ENCODE data around the gene ST3GAL3.
A peak's percentile ranks its signal among the peaks of the same experiment; 100 is the strongest.

The ST3GAL3 gene

GRCh38 chr1:43934101-43934985 is 227.0 kb downstream of the ST3GAL3 start (continued):
- TF ChIP-seq ZFP3 (tag by site-specific recombination; IDR thresholded peaks at IDR 0.05; ENCODE audit: low read depth) (no peak), ZNF155 (tag by site-specific recombination; IDR thresholded peaks at IDR 0.05) (no peak), ZSCAN4 (tag by site-specific recombination; IDR thresholded peaks at IDR 0.05) (no peak), ZNF600 (tag by site-specific recombination; IDR thresholded peaks at IDR 0.05) (peak; percentile 78), ZNF350 (tag by site-specific recombination; IDR thresholded peaks at IDR 0.05) (no peak), SCRT2 (tag by site-specific recombination; IDR thresholded peaks at IDR 0.05) (peak; percentile 60; the same call in 1 of the 2 replicates), ZBTB20 (tag by site-specific recombination; IDR thresholded peaks at IDR 0.05) (no peak; the same call in 1 of the 2 replicates), HOXA7 (CRISPR knock-in tag; IDR thresholded peaks at IDR 0.05; ENCODE audit: borderline replicate concordance) (no peak), KLF9 (tag by site-specific recombination; IDR thresholded peaks at IDR 0.05; ENCODE audit: low read depth) (no peak), TRIM28 (IDR thresholded peaks at IDR 0.05; ENCODE audit: borderline replicate concordance, low read length) (no peak), PRDM10 (tag by site-specific recombination; IDR thresholded peaks at IDR 0.05) (peak; percentile 88), ZNF280D (tag by site-specific recombination; IDR thresholded peaks at IDR 0.05) (no peak), ZBTB1 (tag by site-specific recombination; IDR thresholded peaks at IDR 0.05) (no peak), KLF8 (tag by site-specific recombination; IDR thresholded peaks at IDR 0.05) (0 out of 2 replicates have a peak, but pooled peaks have one; percentile 26), KLF17 (tag by site-specific recombination; IDR thresholded peaks at IDR 0.05) (no peak), ZNF510 (tag by site-specific recombination; IDR thresholded peaks at IDR 0.05; ENCODE audit: insufficient replicate concordance) (no peak), KLF10 (tag by site-specific recombination; IDR thresholded peaks at IDR 0.05) (no peak), ZNF138 (tag by site-specific recombination; IDR thresholded peaks at IDR 0.05; ENCODE audit: borderline replicate concordance) (no peak), ZNF311 (tag by site-specific recombination; IDR thresholded peaks at IDR 0.05; ENCODE audit: borderline replicate concordance) (no peak), SCRT1 (tag by site-specific recombination; IDR thresholded peaks at IDR 0.05; ENCODE audit: borderline replicate concordance) (no peak), YY1 (tag by site-specific recombination; IDR thresholded peaks at IDR 0.05) (no peak), ZNF791 (tag by site-specific recombination; IDR thresholded peaks at IDR 0.05) (no peak), ZSCAN23 (tag by site-specific recombination; IDR thresholded peaks at IDR 0.05) (no peak), ELK4 (IDR thresholded peaks at IDR 0.05; ENCODE audit: borderline replicate concordance, low read depth, low read length) (no peak), ZNF404 (tag by site-specific recombination; IDR thresholded peaks at IDR 0.05) (no peak), REPIN1 (tag by site-specific recombination; IDR thresholded peaks at IDR 0.05; ENCODE audit: low read depth) (no peak), ZNF658 (tag by site-specific recombination; IDR thresholded peaks at IDR 0.05) (no peak), ZNF112 (tag by site-specific recombination; IDR thresholded peaks at IDR 0.05) (no peak), ZNF530 (tag by site-specific recombination; IDR thresholded peaks at IDR 0.05; ENCODE audit: low read depth) (no peak), SP2 (tag by site-specific recombination; IDR thresholded peaks at IDR 0.05) (no peak), ZBTB8A (tag by site-specific recombination; IDR thresholded peaks at IDR 0.05) (no peak; the same call in 1 of the 2 replicates)
